CD8-positive, alpha-beta memory T cell (primary cell): ENCODE results near the gene PKP1. TPM values are rescaled to one million over a fixed set of nuclear protein-coding genes. Genes with fewer than 3 reads are reported as not detected.

Source experiments
- CTCF ChIA-PET: fragments of 350-600 bp; sonication (Branson Sonifier 250); formaldehyde crosslinking; loops from one replicate; lab custom pipeline; 2021; ENCODE audit warnings: antibody characterized with exemption; lab: Charles Lee
- POLR2A ChIA-PET: fragments of 350-600 bp; sonication (Branson Sonifier 250); formaldehyde crosslinking; loops from one replicate; lab custom pipeline; 2021; ENCODE audit warnings: antibody characterized with exemption; lab: Charles Lee
- DNase-seq, 5 donors: peaks; one replicate each; pipeline versions ENCODE4 v3.0.0 to v3.0.0-alpha.2; 2020 to 2022; ENCODE audit warnings: mixed read lengths in 1 of 5
- H3K27ac ChIP-seq: one replicate; pipeline ENCODE4 v1.7.0; 2013; ENCODE audit warnings: low read depth, mild to moderate bottlenecking, low read length, moderate library complexity
- H3K27me3 ChIP-seq: 2 replicates; pipeline ENCODE4 v1.7.0; 2013; ENCODE audit warnings: low read length, mild to moderate bottlenecking; ENCODE audit not compliant: insufficient read depth, poor library complexity, severe bottlenecking
- H3K36me3 ChIP-seq: 2 replicates; pipeline ENCODE4 v1.7.0; 2013; ENCODE audit warnings: mild to moderate bottlenecking, low read length, moderate library complexity; ENCODE audit not compliant: insufficient read depth
- H3K4me1 ChIP-seq: 2 replicates; pipeline ENCODE4 v1.7.0; 2013; ENCODE audit warnings: mild to moderate bottlenecking, low read length, moderate library complexity; ENCODE audit not compliant: insufficient read depth
- H3K4me3 ChIP-seq: 2 replicates; pipeline ENCODE4 v1.7.0; 2013; ENCODE audit warnings: mild to moderate bottlenecking, low read length
- H3K9me3 ChIP-seq: 2 replicates; pipeline ENCODE4 v1.7.0; 2013; ENCODE audit warnings: mild to moderate bottlenecking, low read length
- H3K27ac Mint-ChIP-seq, 8 donors: one replicate each; pipeline ENCODE4 v1.8.0; 2020 to 2021; ENCODE audit warnings: mixed read lengths in 8 of 8, mild to moderate bottlenecking in 6 of 8, inconsistent platforms in 3 of 8, moderate library complexity in 3 of 8
- H3K27me3 Mint-ChIP-seq, 2 donors: one replicate each; pipeline ENCODE4 v1.8.0; 2020 to 2021; ENCODE audit warnings: mixed read lengths in 2 of 2, mild to moderate bottlenecking in 1 of 2, moderate library complexity in 1 of 2
- H3K36me3 Mint-ChIP-seq, 3 donors: one replicate each; pipeline ENCODE4 v1.8.0; 2020 to 2021; ENCODE audit warnings: mixed read lengths in 3 of 3, inconsistent platforms in 1 of 3, mild to moderate bottlenecking in 1 of 3
- H3K4me1 Mint-ChIP-seq, 3 donors: one replicate each; pipeline ENCODE4 v1.8.0; 2020 to 2021; ENCODE audit warnings: mixed read lengths in 3 of 3, inconsistent platforms in 1 of 3, mild to moderate bottlenecking in 1 of 3
- H3K4me3 Mint-ChIP-seq, 7 donors: one replicate each; pipeline ENCODE4 v1.8.0; 2020 to 2021; ENCODE audit warnings: mixed read lengths in 7 of 7, mild to moderate bottlenecking in 6 of 7, moderate library complexity in 4 of 7, inconsistent platforms in 2 of 7
- H3K9me3 Mint-ChIP-seq, 5 donors: one replicate each; pipeline ENCODE4 v1.8.0; 2020 to 2022; ENCODE audit warnings: mixed read lengths in 5 of 5, mild to moderate bottlenecking in 3 of 5, moderate library complexity in 2 of 5, inconsistent platforms in 1 of 5
- polyA plus RNA-seq: library from polyadenylated mRNA; unstranded; fragments of 300-500 nt; fragmentation: Illumina TruSeq; gene quantifications from one replicate; pipeline ENCODE4 v1.2.3, GENCODE V29; 2021
- total RNA-seq, 2 experiments: library from RNA; stranded (reverse); gene quantifications; one replicate each; pipeline ENCODE4 v1.2.3, GENCODE V29; 2021

The PKP1 gene
- total and polyA plus RNA-seq, 3 experiments from 2014 or later, result not detected

GRCh38 chr1:201319631-201320030 lies 36.3 kb downstream of the PKP1 start:
- no peaks in the 10 kb centered on the region for H3K9me3 Mint-ChIP-seq
- DNase-seq, result no peak
- ChIA-PET CTCF (no interaction called here), POLR2A (no interaction called here)
- H3K36me3 ChIP-seq, result no peaks in the 10 kb centered on the region
- H3K4me3 Mint-ChIP-seq, result no peak overlapping the region
- H3K27me3 Mint-ChIP-seq, result peaks cover 5 to 9% of the 10 kb centered on the region in 2 donors
- H3K27me3 ChIP-seq, result no peaks in the 10 kb centered on the region
- H3K9me3 ChIP-seq, result no peaks in the 10 kb centered on the region
- no peaks in the 10 kb centered on the region for H3K36me3 Mint-ChIP-seq
- H3K4me3 ChIP-seq, result no peak overlapping the region
- peak overlapping the region in 1 of 8 donors; percentile 29 for H3K27ac Mint-ChIP-seq
- H3K4me1 ChIP-seq, result no peaks in the 10 kb centered on the region
- H3K27ac ChIP-seq, result no peak overlapping the region
- H3K4me1 Mint-ChIP-seq, result no peaks in the 10 kb centered on the region

- no peaks in the 10 kb centered on the region for H3K27me3 ChIP-seq
- Mint-ChIP-seq H3K36me3 (no peaks in the 10 kb centered on the region), H3K4me1 (no peaks in the 10 kb centered on the region), H3K4me3 (no peak overlapping the region), H3K9me3 (no peaks in the 10 kb centered on the region), H3K27ac (no peak overlapping the region), H3K27me3 (peaks cover 0 to 6% of the 10 kb centered on the region in 2 donors)
- H3K4me1 ChIP-seq, result no peaks in the 10 kb centered on the region
- no peak for DNase-seq
- ChIA-PET CTCF (no interaction called here), POLR2A (no interaction called here)
- H3K27ac ChIP-seq, result no peak overlapping the region
- no peaks in the 10 kb centered on the region for H3K9me3 ChIP-seq
- H3K4me3 ChIP-seq, result no peak overlapping the region
- no peaks in the 10 kb centered on the region for H3K36me3 ChIP-seq
These were observed 37.0 kb downstream of the PKP1 start for GRCh38 chr1:201320168-201320788.

- Mint-ChIP-seq H3K36me3 (no peaks in the 10 kb centered on the region), H3K27me3 (peaks cover 0 to 3% of the 10 kb centered on the region in 2 donors), H3K4me3 (no peak overlapping the region), H3K9me3 (no peaks in the 10 kb centered on the region), H3K4me1 (no peaks in the 10 kb centered on the region), H3K27ac (no peak overlapping the region)
- H3K4me1 ChIP-seq, result no peaks in the 10 kb centered on the region
- no peak overlapping the region for H3K27ac ChIP-seq
- no peak for DNase-seq
- H3K4me3 ChIP-seq, result no peak overlapping the region
- H3K9me3 ChIP-seq, result no peaks in the 10 kb centered on the region
- no peaks in the 10 kb centered on the region for H3K36me3 ChIP-seq
- H3K27me3 ChIP-seq, result no peaks in the 10 kb centered on the region
- ChIA-PET CTCF (no interaction called here), POLR2A (no interaction called here)
These were observed 38.6 kb downstream of the PKP1 start for GRCh38 chr1:201321826-201322390.

- H3K4me3 ChIP-seq, result no peak overlapping the region
- no peak for DNase-seq
- no peaks in the 10 kb centered on the region for H3K9me3 ChIP-seq
- no peaks in the 10 kb centered on the region for H3K36me3 ChIP-seq
- Mint-ChIP-seq H3K27ac (no peak overlapping the region), H3K4me1 (no peaks in the 10 kb centered on the region), H3K9me3 (no peaks in the 10 kb centered on the region), H3K27me3 (peaks cover 0 to 2% of the 10 kb centered on the region in 2 donors), H3K36me3 (no peaks in the 10 kb centered on the region), H3K4me3 (no peak overlapping the region)
- no peaks in the 10 kb centered on the region for H3K27me3 ChIP-seq
- H3K27ac ChIP-seq, result no peak overlapping the region
- POLR2A ChIA-PET, result no interaction called here
- H3K4me1 ChIP-seq, result no peaks in the 10 kb centered on the region
- CTCF ChIA-PET, result no interaction called here
These were observed 39.6 kb downstream of the PKP1 start for GRCh38 chr1:201322653-201323510.

GRCh38 chr1:201324306-201324705 lies 41.0 kb downstream of the PKP1 start:
- no peak overlapping the region for H3K27ac ChIP-seq
- ChIA-PET POLR2A (no interaction called here), CTCF (no interaction called here)
- no peaks in the 10 kb centered on the region for H3K36me3 Mint-ChIP-seq
- H3K4me1 ChIP-seq, result no peaks in the 10 kb centered on the region
- no peak overlapping the region for H3K4me3 ChIP-seq
- H3K9me3 ChIP-seq, result no peaks in the 10 kb centered on the region
- H3K27me3 Mint-ChIP-seq, result peaks cover 2 to 4% of the 10 kb centered on the region in 2 donors
- H3K27me3 ChIP-seq, result no peaks in the 10 kb centered on the region
- DNase-seq, result no peak
- no peak overlapping the region for H3K4me3 Mint-ChIP-seq
- H3K9me3 Mint-ChIP-seq, result no peaks in the 10 kb centered on the region
- no peaks in the 10 kb centered on the region for H3K36me3 ChIP-seq
- H3K4me1 Mint-ChIP-seq, result no peaks in the 10 kb centered on the region
- H3K27ac Mint-ChIP-seq, result peak overlapping the region in 1 of 8 donors; percentile 38

- Histone ChIP-seq H3K4me1 (no peaks in the 10 kb centered on the region), H3K27me3 (no peaks in the 10 kb centered on the region), H3K9me3 (no peaks in the 10 kb centered on the region), H3K36me3 (no peaks in the 10 kb centered on the region), H3K4me3 (no peak overlapping the region), H3K27ac (no peak overlapping the region)
- ChIA-PET POLR2A (no interaction called here), CTCF (no interaction called here)
- H3K4me1 Mint-ChIP-seq, result no peaks in the 10 kb centered on the region
- H3K4me3 Mint-ChIP-seq, result no peak overlapping the region
- DNase-seq, result no peak
- no peaks in the 10 kb centered on the region for H3K36me3 Mint-ChIP-seq
- peaks cover 2 to 9% of the 10 kb centered on the region in 2 donors for H3K27me3 Mint-ChIP-seq
- H3K27ac Mint-ChIP-seq, result no peak overlapping the region
- no peaks in the 10 kb centered on the region for H3K9me3 Mint-ChIP-seq
These were observed 41.7 kb downstream of the PKP1 start for GRCh38 chr1:201324821-201325677.

- Histone ChIP-seq H3K4me3 (no peak overlapping the region), H3K27ac (no peak overlapping the region), H3K36me3 (no peaks in the 10 kb centered on the region), H3K9me3 (no peaks in the 10 kb centered on the region), H3K4me1 (no peaks in the 10 kb centered on the region), H3K27me3 (no peaks in the 10 kb centered on the region)
- H3K4me1 Mint-ChIP-seq, result no peaks in the 10 kb centered on the region
- H3K9me3 Mint-ChIP-seq, result no peaks in the 10 kb centered on the region
- H3K27me3 Mint-ChIP-seq, result peaks cover 2 to 13% of the 10 kb centered on the region in 2 donors
- H3K4me3 Mint-ChIP-seq, result no peak overlapping the region
- POLR2A ChIA-PET, result no interaction called here
- DNase-seq, result no peak
- peak overlapping the region in 1 of 8 donors; percentile 16 for H3K27ac Mint-ChIP-seq
- CTCF ChIA-PET, result no interaction called here
- H3K36me3 Mint-ChIP-seq, result no peaks in the 10 kb centered on the region
These were observed 42.4 kb downstream of the PKP1 start for GRCh38 chr1:201325678-201326060.
